Liver (tissue), 3 donors: ENCODE data around the gene LHFPL3.

Experiments used
- CTCF ChIP-seq: fragments of 150-350 bp; IDR thresholded peaks from 2 replicates; pipeline ENCODE4 v1.5.1; 2017; ENCODE audit warnings: improper control_type of control experiment, low read depth, low read length; ENCODE audit not compliant: missing input control
- EGR1 ChIP-seq, 2 donors: IDR thresholded peaks; 2 replicates each; pipeline ENCODE4 v1.6.1; 2016 to 2018; ENCODE audit warnings: antibody characterized with exemption in 2 of 2, low read depth in 2 of 2
- JUND ChIP-seq, 2 donors: IDR thresholded peaks; 2 replicates each; pipeline ENCODE4 v1.6.1; 2016; ENCODE audit warnings: antibody characterized with exemption in 2 of 2
- RAD21 ChIP-seq, 2 donors: IDR thresholded peaks; 2 replicates each; pipeline ENCODE4 v1.6.1; 2016; ENCODE audit warnings: antibody characterized with exemption in 2 of 2, mild to moderate bottlenecking in 2 of 2
- RXRA ChIP-seq, 2 donors: IDR thresholded peaks; 2 replicates each; pipeline ENCODE4 v1.6.1; 2017 to 2018; ENCODE audit warnings: antibody characterized with exemption in 2 of 2, mild to moderate bottlenecking in 1 of 2
- TAF1 ChIP-seq: conservative IDR thresholded peaks from 2 replicates; pipeline ENCODE4 v1.6.1; 2016; ENCODE audit warnings: antibody characterized with exemption, mild to moderate bottlenecking
- YY1 ChIP-seq: IDR thresholded peaks from 2 replicates; pipeline ENCODE4 v1.6.1; 2016; ENCODE audit warnings: antibody characterized with exemption, mild to moderate bottlenecking
- TF ChIP-seq, protein P1 (sequence below): IDR thresholded peaks from 2 replicates; pipeline ENCODE4 v1.6.1; 2016; ENCODE audit warnings: antibody characterized with exemption
- donor health status: healthy.
- donor health status: healthy.

DNA sequence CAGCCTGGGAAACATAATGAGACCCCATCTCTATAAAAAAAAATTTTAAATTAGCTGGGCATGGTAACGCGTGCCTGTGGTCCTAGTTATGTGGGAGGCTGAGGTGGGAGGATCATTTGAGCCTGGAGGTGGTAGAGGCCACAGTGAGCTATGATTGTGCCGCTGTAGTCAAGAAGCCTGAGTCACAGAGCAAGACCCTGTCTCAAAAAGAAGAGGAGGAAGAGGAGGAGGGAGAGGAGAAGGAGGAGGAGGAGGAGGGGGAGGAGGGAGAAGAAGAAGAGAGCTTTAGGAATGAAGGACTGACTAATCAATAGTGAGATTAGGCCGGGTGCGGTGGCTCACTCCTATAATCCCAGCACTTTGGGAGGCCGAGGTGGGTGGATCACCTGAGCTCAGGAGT is 573.8 kb downstream of the LHFPL3 start:
- no peak for TF ChIP-seq RAD21 (IDR thresholded peaks at IDR 0.05)
- TF ChIP-seq RXRA (IDR thresholded peaks at IDR 0.05): no peak
- TF ChIP-seq CTCF: no peak
- TF ChIP-seq, protein P1, sequence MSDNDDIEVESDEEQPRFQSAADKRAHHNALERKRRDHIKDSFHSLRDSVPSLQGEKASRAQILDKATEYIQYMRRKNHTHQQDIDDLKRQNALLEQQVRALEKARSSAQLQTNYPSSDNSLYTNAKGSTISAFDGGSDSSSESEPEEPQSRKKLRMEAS: no peak
- no peak for TF ChIP-seq YY1
- TF ChIP-seq TAF1: no peak
- TF ChIP-seq JUND (IDR thresholded peaks at IDR 0.05): no peak
- TF ChIP-seq EGR1 (IDR thresholded peaks at IDR 0.05; ENCODE audit: low read depth in 2 of 2): no peak
